Sigmoid colon (tissue), 4 donors: ENCODE measurements around the gene CLSTN2.

ENCODE experiments used
- POLR2AphosphoS5 ChIP-seq, 4 donors: sonication (generic); formaldehyde crosslinking; IDR thresholded peaks; one replicate each; pipeline ENCODE4 v1.6.1; 2017; ENCODE audit warnings: antibody characterized with exemption in 4 of 4
- TF ChIP-seq, protein P1 (sequence below), 4 experiments: fragments of 450-650 bp in 3 of 4; fragments of 200-600 bp in 1 of 4; IDR thresholded peaks; one replicate each; pipeline ENCODE4 v1.5.1; 2016 to 2019; ENCODE audit warnings: antibody characterized with exemption in 4 of 4, mild to moderate bottlenecking in 3 of 4, moderate library complexity in 2 of 4

GRCh38 chr3:140465988-140466387 is 531.0 kb downstream of the CLSTN2 start:
- TF ChIP-seq POLR2AphosphoS5 (IDR thresholded peaks at IDR 0.05) = no peak
- TF ChIP-seq, protein P1, sequence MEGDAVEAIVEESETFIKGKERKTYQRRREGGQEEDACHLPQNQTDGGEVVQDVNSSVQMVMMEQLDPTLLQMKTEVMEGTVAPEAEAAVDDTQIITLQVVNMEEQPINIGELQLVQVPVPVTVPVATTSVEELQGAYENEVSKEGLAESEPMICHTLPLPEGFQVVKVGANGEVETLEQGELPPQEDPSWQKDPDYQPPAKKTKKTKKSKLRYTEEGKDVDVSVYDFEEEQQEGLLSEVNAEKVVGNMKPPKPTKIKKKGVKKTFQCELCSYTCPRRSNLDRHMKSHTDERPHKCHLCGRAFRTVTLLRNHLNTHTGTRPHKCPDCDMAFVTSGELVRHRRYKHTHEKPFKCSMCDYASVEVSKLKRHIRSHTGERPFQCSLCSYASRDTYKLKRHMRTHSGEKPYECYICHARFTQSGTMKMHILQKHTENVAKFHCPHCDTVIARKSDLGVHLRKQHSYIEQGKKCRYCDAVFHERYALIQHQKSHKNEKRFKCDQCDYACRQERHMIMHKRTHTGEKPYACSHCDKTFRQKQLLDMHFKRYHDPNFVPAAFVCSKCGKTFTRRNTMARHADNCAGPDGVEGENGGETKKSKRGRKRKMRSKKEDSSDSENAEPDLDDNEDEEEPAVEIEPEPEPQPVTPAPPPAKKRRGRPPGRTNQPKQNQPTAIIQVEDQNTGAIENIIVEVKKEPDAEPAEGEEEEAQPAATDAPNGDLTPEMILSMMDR (IDR thresholded peaks at IDR 0.05) = no peak
